Keratinocyte (primary cell): ENCODE measurements around the gene ERG28. TPM values are rescaled to one million over a fixed set of nuclear protein-coding genes. Genes with fewer than 3 reads are reported as not detected.

Experiments used
- DNase-seq: peaks from one replicate; pipeline ENCODE4 v3.0.0-alpha.2; 2011; ENCODE audit warnings: low read depth, missing footprints, low spot score
- FAIRE-seq: peaks from 2 replicates; lab custom pipeline; 2011; peaks lifted over from hg19 to GRCh38; lab: Jason Lieb, UNC
- H2AFZ ChIP-seq: 2 replicates; pipeline ENCODE4 v1.6.0; 2012; ENCODE audit warnings: low read length, control low read depth, inconsistent platforms; ENCODE audit not compliant: control insufficient read depth
- H3K27ac ChIP-seq: 2 replicates; pipeline ENCODE4 v1.5.1; 2011; ENCODE audit warnings: low read length; ENCODE audit not compliant: control insufficient read depth, insufficient read depth
- H3K27me3 ChIP-seq: 3 replicates; pipeline ENCODE4 v1.6.0; 2011; ENCODE audit warnings: low read length; ENCODE audit not compliant: control insufficient read depth, insufficient read depth; ENCODE audit errors: extremely low read depth
- H3K36me3 ChIP-seq, 2 experiments: 2 replicates in 1 of 2; 3 replicates in 1 of 2; pipeline ENCODE4 v1.5.1; 2011; ENCODE audit warnings: low read length in 2 of 2, mild to moderate bottlenecking in 1 of 2; ENCODE audit not compliant: control insufficient read depth in 2 of 2, insufficient read depth in 2 of 2; ENCODE audit errors: extremely low read depth in 1 of 2
- H3K4me1 ChIP-seq: 3 replicates; pipeline ENCODE4 v1.5.1; 2011; ENCODE audit warnings: low read length; ENCODE audit not compliant: control insufficient read depth, insufficient read depth; ENCODE audit errors: extremely low read depth
- H3K4me2 ChIP-seq: 3 replicates; pipeline ENCODE4 v1.6.0; 2011; ENCODE audit warnings: low read depth, low read length; ENCODE audit not compliant: control insufficient read depth, insufficient read depth; ENCODE audit errors: extremely low read depth
- H3K4me3 ChIP-seq, 3 experiments: fragments of 200-600 bp in 1 of 3; sonication (generic) in 1 of 3; 2 replicates in 2 of 3; 3 replicates in 1 of 3; pipeline ENCODE4 v1.5.1; 2011 to 2016; ENCODE audit warnings: low read length in 3 of 3, mild to moderate bottlenecking in 3 of 3, control low read depth in 2 of 3, inconsistent platforms in 1 of 3, low read depth in 1 of 3, mixed read lengths in 1 of 3, mixed run types in 1 of 3, moderate library complexity in 1 of 3; ENCODE audit not compliant: control insufficient read depth in 2 of 3, insufficient read depth in 2 of 3; ENCODE audit errors: extremely low read depth in 1 of 3
- H3K79me2 ChIP-seq: 2 replicates; pipeline ENCODE4 v1.6.0; 2012; ENCODE audit warnings: low read length; ENCODE audit not compliant: control insufficient read depth, insufficient read depth
- H3K9ac ChIP-seq: 3 replicates; pipeline ENCODE4 v1.6.0; 2011; ENCODE audit warnings: low read length; ENCODE audit not compliant: control insufficient read depth, insufficient read depth; ENCODE audit errors: extremely low read depth
- H3K9me1 ChIP-seq: 3 replicates; pipeline ENCODE4 v1.6.0; 2011; ENCODE audit warnings: low read length; ENCODE audit not compliant: control insufficient read depth, insufficient read depth; ENCODE audit errors: extremely low read depth
- H3K9me3 ChIP-seq: 2 replicates; pipeline ENCODE4 v1.5.1; 2012; ENCODE audit warnings: low read depth, low read length; ENCODE audit not compliant: control insufficient read depth
- H4K20me1 ChIP-seq: 3 replicates; pipeline ENCODE4 v1.6.0; 2011; ENCODE audit warnings: low read length; ENCODE audit not compliant: control insufficient read depth, insufficient read depth; ENCODE audit errors: extremely low read depth
- CTCF ChIP-seq, 3 experiments: IDR thresholded peaks in 1 of 3; conservative IDR thresholded peaks in 1 of 3; optimal IDR thresholded peaks in 1 of 3; 2 replicates in 2 of 3; 3 replicates in 1 of 3; pipeline versions ENCODE3 to v1.5.1; 2011; ENCODE audit warnings: low read length in 3 of 3, mild to moderate bottlenecking in 3 of 3, moderate library complexity in 2 of 3, control low read depth in 1 of 3, inconsistent platforms in 1 of 3; ENCODE audit not compliant: insufficient read depth in 2 of 3; ENCODE audit errors: extremely low read depth in 1 of 3
- EZH2 ChIP-seq: IDR thresholded peaks from one replicate; pipeline ENCODE4 v1.6.1; 2012; ENCODE audit warnings: inconsistent platforms, mild to moderate bottlenecking, low read length, moderate library complexity
- dilution Hi-C: fragments of 300-500 bp; cut with MboI; formaldehyde crosslinking; loops from one replicate; pipeline ENCODE4 v1.7.0; 2020; ENCODE audit warnings: low sequenced_read_pairs; ENCODE audit not compliant: extremely low pct_ligation_motif_present
- polyA plus RNA-seq, 5 experiments: library from polyadenylated mRNA; depleted of rRNA in 3 of 5; stranded (reverse) in 3 of 5; stranded (forward) in 1 of 5; unstranded in 1 of 5; fragments of >200 nt; gene quantifications; 1 replicate in 1 of 5; 2 replicates in 3 of 5; 3 replicates in 1 of 5; pipeline versions ENCODE4 v1.2.1 to v1.2.3, GENCODE V29; 2011 to 2012; ENCODE audit warnings: missing spikeins in 2 of 5, low read depth in 1 of 5, low replicate concordance in 1 of 5

Gene ERG28
- polyA plus RNA-seq, 1 donor (not counting 4 experiments of a cell fraction or from before 2014, with no cell fraction given): 59.8 TPM

DNA sequence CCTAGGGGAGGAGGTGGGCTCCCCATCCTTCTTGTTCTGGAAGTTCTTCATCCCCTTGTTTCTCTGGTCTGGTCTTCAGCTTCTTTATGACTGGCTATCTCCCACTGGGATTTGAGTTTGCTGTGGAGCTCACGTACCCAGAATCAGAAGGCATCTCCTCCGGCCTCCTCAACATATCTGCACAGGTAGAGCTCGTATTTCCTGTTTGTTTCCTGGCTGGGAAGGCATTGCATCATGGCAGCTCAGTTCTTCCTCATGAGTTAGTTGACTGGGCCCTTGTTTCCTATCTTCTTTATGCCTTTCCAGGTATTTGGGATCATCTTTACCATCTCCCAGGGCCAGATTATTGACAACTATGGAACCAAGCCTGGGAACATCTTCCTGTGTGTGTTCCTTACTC lies 19.8 kb downstream of the ERG28 start:
- Histone ChIP-seq H3K9me1 (no peaks in the 10 kb centered on the region), H3K36me3 (peaks cover 0 to 4% of the 10 kb centered on the region in 2 experiments), H3K27ac (no peak overlapping the region), H3K79me2 (no peaks in the 10 kb centered on the region), H3K4me1 (no peaks in the 10 kb centered on the region), H2AFZ (no peak overlapping the region), H3K4me2 (no peak overlapping the region), H3K4me3 (no peak overlapping the region), H3K9ac (no peak overlapping the region), H4K20me1 (no peaks in the 10 kb centered on the region), H3K9me3 (no peaks in the 10 kb centered on the region), H3K27me3 (no peaks in the 10 kb centered on the region)
- no peak for FAIRE-seq
- no peak for DNase-seq
- TF ChIP-seq CTCF (optimal IDR thresholded peaks at IDR 0.05 in 1 of 3, IDR thresholded peaks at IDR 0.05 in 1 of 3, conservative IDR thresholded peaks at IDR 0.05 in 1 of 3; ENCODE audit: extremely low read depth in 1 of 3, insufficient read depth in 2 of 3, low read length in 3 of 3): no peak
- TF ChIP-seq EZH2: no peak
- dilution Hi-C loops: no loop called here

GRCh38 chr14:75636100-75636692 lies 24.5 kb downstream of the ERG28 start:
- no peak overlapping the region for H3K27ac ChIP-seq
- H3K9me3 ChIP-seq: no peaks in the 10 kb centered on the region
- H3K36me3 ChIP-seq: no peaks in the 10 kb centered on the region
- H3K9ac ChIP-seq: no peak overlapping the region
- no peaks in the 10 kb centered on the region for H3K9me1 ChIP-seq
- dilution Hi-C loops: no loop called here
- H3K4me1 ChIP-seq: no peaks in the 10 kb centered on the region
- TF ChIP-seq CTCF (optimal IDR thresholded peaks at IDR 0.05 in 1 of 3, IDR thresholded peaks at IDR 0.05 in 1 of 3, conservative IDR thresholded peaks at IDR 0.05 in 1 of 3; ENCODE audit: extremely low read depth in 1 of 3, insufficient read depth in 2 of 3, low read length in 3 of 3) (no peak), EZH2 (no peak)
- FAIRE-seq (no peak), DNase-seq (no peak)
- no peak overlapping the region for H3K4me3 ChIP-seq
- H3K79me2 ChIP-seq: no peaks in the 10 kb centered on the region
- H4K20me1 ChIP-seq: no peaks in the 10 kb centered on the region
- no peak overlapping the region for H3K4me2 ChIP-seq
- H2AFZ ChIP-seq: no peak overlapping the region
- no peaks in the 10 kb centered on the region for H3K27me3 ChIP-seq
